ENCODE results near the gene GUCY1B1. TPM values are rescaled to one million over a fixed set of nuclear protein-coding genes. Genes with fewer than 3 reads are reported as not detected.

Gene GUCY1B1
- total RNA-seq, 1 experiment from 2014 or later, result 3.4 TPM

DNA sequence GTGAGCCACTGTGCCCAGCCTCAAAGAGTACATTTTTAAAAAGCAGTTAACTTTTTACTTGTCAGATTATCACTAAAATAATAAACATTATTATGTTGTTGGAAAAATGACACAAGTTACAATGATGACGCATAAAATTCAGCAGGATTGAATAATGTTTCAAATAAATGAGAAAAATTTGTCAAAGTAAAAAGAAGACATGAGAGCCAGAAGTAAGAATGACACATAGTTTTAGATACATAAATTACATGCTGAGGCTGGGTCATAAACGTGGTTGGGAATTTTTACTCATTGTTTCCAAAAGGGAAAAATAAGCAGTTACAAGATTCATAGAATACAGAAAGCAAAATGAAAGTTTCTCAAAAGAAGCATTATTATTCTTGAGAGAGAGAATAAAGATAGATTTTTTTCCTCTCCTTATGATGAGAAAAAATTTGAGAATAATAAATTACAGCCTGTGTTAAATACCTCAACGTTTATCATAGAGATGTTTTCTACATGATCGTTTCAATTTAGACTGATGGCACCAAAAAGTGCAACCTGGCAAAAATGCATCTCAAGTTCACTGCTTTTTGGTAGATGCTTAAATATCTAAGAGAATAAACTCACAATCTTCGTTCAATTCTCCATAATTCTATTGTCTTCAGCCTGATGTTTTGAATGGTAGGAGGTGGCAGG is 40.4 kb downstream of the GUCY1B1 start:
- peak; percentile 18 for DNase-seq (ENCODE audit: low read depth)

- no peak for DNase-seq (ENCODE audit: low read depth)
These were observed 40.9 kb downstream of the GUCY1B1 start for GRCh38 chr4:155799794-155800123.

DNA sequence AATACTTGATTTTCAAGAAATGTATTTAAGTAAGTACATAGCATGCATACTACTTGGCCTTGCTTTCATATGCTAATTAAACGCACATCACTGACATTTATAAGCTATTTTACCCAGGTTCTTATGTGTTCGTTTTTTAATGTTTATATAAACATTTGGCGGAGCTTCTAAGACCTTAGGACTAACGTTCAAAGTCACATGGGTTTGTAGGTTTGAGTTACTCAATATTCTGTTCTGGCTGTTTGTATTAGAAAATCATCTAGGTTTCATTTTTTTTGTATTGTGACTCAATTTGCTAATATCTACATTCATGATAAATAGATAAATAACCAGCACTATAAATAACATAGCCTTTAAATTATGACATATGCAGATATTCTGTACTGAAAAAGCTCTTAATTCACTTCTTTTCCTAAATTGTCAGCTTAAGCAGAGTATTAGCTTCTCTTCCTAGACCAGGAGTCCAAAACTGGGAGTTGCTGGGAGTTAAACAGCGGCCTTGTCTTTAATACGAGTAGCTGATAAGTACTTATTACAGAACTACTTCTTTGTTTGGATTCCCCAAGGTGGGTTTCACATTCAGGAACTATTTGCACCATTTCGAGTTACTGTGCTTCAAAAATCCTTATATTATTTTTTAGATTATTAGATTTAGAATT is 42.0 kb downstream of the GUCY1B1 start:
- DNase-seq (ENCODE audit: low read depth), result no peak

DNA sequence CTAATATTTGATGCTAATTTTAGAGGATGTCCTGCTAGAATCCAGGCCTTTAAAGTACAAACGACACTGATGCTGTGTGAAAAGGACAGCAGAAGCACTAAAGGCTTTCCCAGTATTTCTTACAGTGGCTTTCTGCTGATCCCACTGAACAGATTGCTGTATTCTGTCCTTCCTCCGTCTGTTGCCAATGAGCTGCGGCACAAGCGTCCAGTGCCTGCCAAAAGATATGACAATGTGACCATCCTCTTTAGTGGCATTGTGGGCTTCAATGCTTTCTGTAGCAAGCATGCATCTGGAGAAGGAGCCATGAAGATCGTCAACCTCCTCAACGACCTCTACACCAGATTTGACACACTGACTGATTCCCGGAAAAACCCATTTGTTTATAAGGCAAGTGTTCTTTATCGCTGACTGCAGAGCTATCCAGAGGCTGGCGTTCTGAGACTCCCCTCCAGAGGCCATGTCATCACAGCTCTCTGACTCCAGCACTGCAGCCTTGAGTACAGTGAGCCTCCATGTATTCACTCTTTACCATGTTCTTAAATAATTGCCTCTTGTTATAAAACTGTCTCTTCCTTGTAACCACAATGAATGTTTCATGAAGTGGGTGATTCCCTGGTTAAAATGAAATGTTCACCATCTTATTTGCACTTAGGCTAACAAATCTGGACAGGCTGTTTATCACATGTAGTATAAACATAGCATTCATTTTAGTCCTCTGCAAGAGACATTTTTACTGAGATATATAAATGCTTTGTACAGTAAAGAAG is 43.6 kb downstream of the GUCY1B1 start:
- no peak for DNase-seq (ENCODE audit: low read depth)

- DNase-seq (ENCODE audit: low read depth), result peak; percentile 79
These were observed 46.2 kb downstream of the GUCY1B1 start for GRCh38 chr4:155805016-155805415.

DNA sequence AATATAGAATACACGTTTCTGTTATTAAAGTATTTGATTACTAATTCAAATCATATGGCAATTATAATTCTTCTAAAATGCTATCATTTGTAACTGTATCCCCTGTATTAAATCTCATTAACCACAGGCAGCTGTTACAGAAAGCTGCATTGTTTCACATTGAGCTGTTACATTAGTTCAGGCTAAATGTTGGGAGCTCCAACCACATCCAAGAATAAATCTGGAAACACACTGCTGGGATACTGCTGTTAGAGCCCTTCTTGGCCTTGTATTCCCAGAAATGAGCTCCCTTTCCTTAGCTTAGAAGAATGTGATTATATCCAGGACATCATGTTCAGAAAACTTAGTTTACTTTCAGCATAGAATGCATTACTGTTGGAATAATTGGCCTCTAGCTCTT is 48.2 kb downstream of the GUCY1B1 start:
- peak; percentile 97 for DNase-seq (ENCODE audit: low read depth)

- DNase-seq (ENCODE audit: low read depth), result peak; percentile 95
These were observed 51.0 kb downstream of the GUCY1B1 start for GRCh38 chr4:155809835-155810234.

GRCh38 chr4:155811083-155811482 is 52.3 kb downstream of the GUCY1B1 start:
- peak; percentile 15 for DNase-seq (ENCODE audit: low read depth)

GRCh38 chr4:155818639-155819038 is 59.8 kb downstream of the GUCY1B1 start:
- peak; percentile 29 for DNase-seq (ENCODE audit: low read depth)

DNA sequence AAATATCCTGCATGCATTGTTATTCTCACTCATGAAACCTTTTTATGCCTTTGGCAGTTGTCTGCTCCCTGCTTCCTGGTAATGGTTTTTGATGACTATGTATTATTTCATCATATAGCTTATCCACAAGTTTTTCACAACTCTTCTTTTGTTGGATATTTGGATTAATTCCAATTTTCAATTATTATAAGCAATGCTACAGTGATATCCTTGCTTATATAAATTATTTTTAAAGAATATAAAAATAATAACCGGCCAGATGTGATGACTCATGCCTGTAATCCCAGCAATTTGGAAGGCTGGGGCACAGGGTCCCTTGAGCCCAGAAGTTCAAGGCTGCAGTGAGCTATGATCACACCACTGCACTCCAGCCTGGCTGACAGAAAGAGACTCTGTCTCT is 60.2 kb downstream of the GUCY1B1 start:
- peak; percentile 61 for DNase-seq (ENCODE audit: low read depth)

DNA sequence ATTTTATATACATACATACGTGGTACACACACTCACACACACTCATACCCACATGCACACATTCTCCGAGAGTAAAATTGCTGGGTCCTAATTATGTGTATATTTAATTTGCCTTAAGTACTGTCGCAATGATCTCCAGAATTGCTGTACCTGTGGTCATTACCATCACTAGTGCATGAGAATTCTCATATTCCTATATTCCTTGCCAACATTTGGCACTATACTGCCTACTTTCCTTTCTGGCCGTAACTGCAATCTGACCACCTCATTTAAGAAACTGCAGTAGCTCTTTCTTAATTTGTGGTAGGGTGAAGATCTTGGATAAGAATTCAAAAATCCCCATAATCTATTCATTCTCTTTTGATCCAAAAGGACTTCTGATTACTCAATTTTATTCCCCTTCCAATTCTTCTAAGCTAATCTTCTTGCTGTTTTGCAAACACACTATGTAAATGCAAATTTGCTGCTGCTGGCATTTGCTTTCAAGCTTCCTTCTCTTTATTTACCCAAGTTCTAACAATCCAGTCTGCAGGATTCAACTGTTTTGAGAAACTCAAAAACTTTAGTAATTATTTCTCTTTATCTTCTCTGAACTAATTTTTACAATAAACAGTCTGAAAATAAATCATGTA is 62.2 kb downstream of the GUCY1B1 start:
- DNase-seq (ENCODE audit: low read depth), result no peak

DNA sequence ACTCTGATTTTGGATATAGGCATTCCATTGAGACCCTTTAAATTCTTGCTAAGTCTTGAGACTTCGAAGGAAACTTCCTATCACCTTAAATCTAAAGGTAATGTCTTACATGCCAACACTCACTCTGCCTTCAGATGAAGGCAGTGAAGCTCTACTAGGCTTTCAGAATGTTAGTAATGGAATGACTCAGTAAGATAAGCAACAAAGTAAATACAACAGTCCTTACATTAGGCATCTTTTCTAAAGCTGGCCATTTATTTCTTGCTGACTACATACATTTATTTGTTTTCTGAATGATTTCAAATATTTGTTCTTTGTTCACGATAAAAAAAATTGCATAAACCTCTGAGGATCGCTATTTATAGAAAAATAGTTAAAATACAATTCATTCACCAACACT is 63.8 kb downstream of the GUCY1B1 start:
- no peak for DNase-seq (ENCODE audit: low read depth)

GRCh38 chr4:155828628-155829027 is 69.8 kb downstream of the GUCY1B1 start:
- no peak for DNase-seq (ENCODE audit: low read depth)

DNA sequence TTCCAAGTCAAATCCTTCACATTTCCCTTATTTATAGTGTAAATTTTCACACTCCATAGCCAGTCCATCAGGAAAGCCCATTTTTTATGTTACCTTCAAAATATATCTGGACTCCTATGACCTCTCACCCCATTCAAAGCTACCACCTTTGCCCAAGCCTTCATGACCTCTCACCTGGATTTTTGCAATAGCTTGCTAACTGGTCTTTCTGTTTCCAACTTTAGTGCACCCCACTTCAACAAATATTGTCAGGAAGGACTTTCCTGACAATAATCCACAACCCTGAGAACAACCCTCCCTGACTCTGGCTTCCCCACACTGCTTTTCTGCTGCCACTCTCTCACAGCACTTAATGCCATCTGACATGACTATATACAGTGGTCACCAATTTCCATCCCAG is 73.8 kb downstream of the GUCY1B1 start:
- no peak for DNase-seq (ENCODE audit: low read depth)

GRCh38 chr4:155837203-155837796 is 78.5 kb downstream of the GUCY1B1 start:
- DNase-seq (ENCODE audit: low read depth), result no peak

DNA sequence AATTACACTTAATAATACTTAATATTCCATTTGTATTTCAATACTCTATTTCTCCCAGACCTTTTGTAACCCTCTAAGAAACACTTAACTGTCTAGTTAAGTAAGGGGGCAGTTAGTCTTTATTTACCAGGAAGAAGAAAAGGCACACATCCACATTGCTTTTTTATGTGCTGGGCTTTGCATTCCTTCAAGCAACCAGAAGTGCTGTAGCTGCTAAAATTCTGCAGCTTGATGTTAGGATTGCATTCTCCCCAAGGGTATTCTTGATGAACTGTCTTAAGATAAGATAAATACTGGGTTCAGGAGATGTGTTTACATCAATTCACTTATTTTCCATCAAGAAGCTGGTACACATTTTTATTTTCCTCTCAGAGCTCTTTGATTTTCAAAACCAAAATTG is 83.3 kb downstream of the GUCY1B1 start:
- DNase-seq (ENCODE audit: low read depth), result no peak

DNA sequence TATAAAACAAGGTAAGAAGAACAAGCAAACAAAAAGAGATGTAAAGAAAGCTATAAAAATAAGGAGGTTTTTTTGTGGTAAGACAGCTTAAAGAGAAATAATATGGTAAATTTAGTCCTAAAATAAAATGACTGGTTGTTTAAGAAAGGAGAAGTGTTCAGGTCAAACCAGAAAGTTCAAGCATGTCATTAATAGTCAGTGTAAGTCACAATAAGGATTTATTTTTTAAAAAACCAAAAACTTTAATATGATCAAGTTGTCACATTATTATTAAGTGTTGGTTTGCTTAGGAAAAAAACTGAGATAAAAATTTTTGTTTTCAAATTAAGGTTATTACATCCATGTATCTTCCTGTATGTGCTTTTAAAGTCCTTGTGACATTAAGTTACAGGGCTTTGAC is 88.1 kb downstream of the GUCY1B1 start:
- no peak for DNase-seq (ENCODE audit: low read depth)

DNA sequence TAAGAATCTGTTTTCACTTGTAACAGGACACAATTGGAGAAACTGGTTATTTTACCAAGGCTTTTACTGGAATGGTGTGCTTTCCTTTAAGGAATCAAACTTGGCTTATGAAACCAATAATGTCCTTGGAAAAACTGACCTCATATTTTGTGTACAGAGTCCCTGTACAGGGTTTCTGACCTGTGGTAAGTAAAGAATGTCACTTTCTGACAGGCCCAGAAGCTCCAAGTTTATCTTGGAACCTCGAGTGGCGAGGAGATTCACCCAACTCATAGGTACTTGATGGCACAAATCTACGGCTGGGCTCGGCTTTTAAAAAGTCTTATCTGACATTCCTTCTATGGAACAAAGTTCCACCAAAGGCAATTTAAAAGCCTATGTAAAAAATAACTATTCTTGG is 90.2 kb downstream of the GUCY1B1 start:
- DNase-seq (ENCODE audit: low read depth), result no peak

- DNase-seq (ENCODE audit: low read depth), result no peak
These were observed 94.4 kb downstream of the GUCY1B1 start for GRCh38 chr4:155853189-155853588.

GRCh38 chr4:155854582-155855226 is 95.9 kb downstream of the GUCY1B1 start:
- DNase-seq (ENCODE audit: low read depth), result peak; percentile 65

GRCh38 chr4:155855897-155856296 is 97.1 kb downstream of the GUCY1B1 start:
- no peak for DNase-seq (ENCODE audit: low read depth)
